Measurements from ENCODE around the gene MAMDC2.

MAMDC2 gene

DNA sequence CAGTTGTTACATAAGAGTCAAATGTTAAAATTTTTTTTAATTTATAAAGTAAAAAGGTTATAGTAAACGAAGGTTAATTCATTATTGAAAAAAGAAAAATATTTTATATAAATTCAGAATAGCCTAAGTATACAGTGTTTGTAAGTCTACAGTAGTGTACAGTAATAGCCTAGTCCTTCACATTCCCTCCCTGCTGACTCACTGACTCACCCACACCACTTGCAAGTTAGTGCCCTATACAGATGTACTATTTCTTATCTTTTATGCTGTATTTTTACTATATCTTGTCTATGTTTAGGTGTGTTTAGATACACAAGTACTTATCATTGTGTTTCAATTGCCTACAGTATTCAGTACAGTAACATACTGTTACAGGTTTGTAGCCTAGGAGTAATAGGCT, 57.6 kb downstream of the MAMDC2 start:
- DNase-seq (ENCODE audit: extremely low read depth in 1 of 2, low read depth in 1 of 2), result no peak

DNA sequence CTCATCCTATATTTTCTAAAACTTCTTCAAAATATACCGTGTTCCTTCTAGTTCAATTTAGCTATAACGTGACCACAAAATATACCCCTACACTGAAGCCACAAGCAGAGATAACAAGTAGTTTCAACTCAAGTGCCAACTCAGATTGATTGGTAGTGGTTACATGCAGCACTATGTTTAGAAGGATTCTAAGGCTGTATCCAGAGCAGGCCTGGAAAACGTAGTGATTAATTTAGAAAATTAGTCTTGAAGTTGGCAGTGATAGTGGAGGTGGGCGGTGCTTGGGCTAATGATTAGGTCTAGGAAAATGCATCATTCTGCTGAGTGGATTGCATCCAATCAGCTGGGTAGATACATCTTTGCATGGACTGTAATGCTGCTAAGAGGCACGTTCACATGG, 61.5 kb downstream of the MAMDC2 start:
- DNase-seq (ENCODE audit: extremely low read depth in 1 of 2, low read depth in 1 of 2), result no peak

DNA sequence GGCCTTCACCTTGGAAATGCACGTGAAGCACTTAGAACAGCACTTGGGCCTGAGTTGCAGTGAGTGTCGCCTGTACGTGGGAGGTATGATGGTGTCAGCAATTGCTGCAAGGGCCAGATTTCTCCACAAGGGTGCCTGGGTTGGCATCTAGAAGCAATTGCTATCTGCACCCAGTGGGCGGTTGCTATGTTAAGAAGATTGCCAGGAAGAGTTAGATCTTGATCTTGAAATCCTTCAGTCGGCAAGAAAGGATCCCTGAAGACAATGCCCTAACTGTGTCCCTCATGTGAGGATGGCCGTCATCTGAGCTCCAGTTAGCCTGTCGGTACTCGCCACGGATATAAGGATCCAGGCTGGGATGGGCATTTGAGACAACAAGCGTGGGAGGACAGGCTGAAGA, 62.9 kb downstream of the MAMDC2 start:
- DNase-seq (ENCODE audit: extremely low read depth in 1 of 2, low read depth in 1 of 2), result no peak

DNA sequence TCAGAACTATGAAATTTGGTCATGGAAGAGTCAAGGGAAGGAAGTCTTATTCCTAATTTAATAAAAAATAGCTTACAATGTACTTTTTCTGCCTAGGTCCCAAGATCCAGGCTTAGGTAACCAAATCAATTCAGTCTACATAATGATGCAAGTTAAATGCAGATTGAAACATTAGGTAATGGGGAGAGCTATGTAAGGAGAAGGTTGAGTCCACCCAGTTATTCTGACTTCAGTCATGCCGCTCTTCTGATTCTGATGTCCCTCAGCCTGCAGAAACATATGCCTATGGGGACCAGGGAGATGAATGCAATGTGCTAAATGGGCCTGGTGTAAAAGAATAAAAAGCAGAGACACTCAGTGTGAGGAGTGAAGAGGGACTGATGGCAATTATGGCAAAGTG, 63.9 kb downstream of the MAMDC2 start:
- no peak for DNase-seq (ENCODE audit: extremely low read depth in 1 of 2, low read depth in 1 of 2)

DNA sequence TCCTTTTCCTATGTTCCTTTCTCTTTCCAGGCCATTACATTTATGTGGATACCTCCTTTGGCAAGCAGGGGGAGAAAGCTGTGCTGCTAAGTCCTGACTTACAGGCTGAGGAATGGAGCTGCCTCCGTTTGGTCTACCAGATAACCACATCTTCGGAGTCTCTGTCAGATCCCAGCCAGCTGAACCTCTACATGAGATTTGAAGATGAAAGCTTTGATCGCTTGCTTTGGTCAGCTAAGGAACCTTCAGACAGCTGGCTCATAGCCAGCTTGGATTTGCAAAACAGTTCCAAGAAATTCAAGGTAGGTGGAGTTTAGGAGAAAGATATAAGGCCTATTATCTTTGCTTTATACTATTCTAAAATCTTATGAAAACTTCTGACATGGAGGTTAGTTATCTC, 64.5 kb downstream of the MAMDC2 start:
- no peak for DNase-seq (ENCODE audit: extremely low read depth in 1 of 2, low read depth in 1 of 2)

DNA sequence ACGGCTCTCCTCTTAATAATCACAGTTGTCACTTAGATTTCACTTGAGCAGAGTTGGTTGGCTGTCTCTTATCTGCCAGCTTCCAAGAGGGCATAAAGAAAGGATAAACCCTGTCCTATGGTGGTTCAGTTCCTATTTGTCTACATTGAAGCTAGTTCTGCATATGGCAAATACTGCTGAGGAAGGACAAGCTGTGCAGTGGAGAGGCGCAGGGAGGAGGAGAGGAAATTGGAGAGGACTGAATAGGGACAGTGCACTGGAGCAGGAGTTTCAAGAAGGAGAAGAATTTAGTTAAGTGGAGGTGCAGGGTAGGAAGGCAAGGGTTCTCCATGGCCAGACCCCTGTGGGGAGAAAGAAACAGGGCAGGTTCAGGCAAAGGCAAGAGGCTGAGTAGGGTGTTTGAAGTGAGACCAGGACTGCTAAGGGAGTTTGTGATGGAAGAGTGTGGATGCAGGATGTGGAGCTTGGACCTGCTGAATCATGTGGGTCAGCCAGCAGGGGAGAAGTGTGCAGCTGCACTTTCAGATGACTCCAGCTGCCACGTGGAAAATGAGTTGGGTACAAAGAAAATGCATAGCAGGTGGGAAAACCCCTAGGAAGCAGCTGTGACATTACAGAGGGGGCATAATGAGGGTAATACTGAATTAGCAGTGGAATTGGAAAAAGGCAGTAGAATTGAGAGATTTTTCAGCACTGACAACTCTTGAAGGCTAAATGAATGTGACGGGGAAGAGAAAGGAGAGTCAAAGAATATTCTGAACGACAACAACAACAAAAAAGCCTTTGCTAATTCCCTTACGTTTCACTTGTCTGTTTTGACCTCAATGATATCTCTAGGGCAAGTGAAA, 66.8 kb downstream of the MAMDC2 start:
- no peak for DNase-seq (ENCODE audit: extremely low read depth in 1 of 2, low read depth in 1 of 2)

DNA sequence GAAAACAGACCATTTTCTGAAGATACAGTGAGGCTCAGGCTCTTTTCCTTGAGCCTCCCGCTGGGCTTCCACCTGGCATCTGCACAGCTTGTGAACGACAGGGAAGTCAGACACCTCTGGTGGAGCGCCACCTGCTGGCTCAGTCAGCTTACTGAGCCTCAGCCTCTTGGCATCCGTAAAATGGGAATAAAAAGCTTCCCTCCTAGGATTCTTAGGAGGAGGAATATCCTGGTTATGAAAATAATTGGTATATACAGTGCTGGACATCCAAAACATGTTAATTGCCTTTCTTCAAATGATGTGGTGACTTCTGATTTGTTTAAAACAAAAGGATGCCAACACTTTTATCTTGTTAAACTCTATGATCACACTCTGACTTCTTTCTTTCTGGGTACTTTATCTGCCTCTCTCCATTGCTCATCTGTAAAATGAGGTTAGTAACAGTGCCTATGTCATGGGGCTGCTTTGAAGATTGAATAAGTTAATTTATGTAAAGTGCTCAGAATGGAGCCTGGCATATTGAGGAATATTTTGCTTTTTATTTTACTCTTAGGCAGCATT, 67.5 kb downstream of the MAMDC2 start:
- peak; percentile 3 to 41 for DNase-seq (ENCODE audit: extremely low read depth in 1 of 2, low read depth in 1 of 2)

DNA sequence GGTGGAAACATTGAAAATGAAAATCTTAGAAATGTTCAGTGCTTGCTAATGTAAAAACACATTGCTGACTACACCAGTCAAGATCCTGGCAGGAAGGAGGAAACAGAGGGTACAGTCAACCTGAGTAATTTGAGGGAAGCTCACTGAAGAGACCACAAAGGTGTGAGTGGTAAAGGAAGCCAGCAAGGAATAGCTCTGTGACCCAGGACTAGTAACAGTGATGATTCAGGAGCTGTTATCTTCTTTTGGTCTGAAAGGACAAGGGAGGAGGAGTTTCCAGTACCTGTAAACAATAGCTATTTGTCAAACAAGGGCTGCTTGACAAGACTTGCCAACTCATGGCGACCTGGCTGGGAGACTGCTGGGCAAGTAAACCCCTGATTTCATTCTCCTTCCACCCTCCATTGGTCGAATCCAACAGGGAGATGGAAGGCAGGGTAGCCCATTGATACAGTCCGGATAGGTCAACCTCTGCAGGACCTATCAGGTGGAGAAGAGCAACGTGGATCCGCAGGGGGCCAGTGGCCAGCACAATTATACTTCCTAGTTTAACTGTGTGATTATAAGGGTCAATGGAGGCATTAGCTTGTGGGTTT, 68.1 kb downstream of the MAMDC2 start:
- no peak for DNase-seq (ENCODE audit: extremely low read depth in 1 of 2, low read depth in 1 of 2)

DNA sequence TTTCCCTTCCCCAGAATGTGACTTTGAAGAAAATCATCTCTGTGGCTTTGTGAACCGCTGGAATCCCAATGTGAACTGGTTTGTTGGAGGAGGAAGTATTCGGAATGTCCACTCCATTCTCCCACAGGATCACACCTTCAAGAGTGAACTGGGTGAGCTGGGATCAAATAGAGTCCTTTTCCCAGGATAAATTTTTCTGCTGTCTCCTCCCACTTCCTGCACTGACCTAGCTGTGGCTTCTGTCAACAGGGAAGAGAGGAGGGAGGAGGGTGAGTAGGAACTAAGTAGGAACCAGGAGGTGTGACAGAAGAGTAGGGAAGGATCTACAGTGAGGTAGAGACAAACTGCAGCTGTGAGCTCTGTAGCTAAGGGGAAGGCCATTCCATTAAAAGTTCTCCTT, 69.3 kb downstream of the MAMDC2 start:
- no peak for DNase-seq (ENCODE audit: extremely low read depth in 1 of 2, low read depth in 1 of 2)

DNA sequence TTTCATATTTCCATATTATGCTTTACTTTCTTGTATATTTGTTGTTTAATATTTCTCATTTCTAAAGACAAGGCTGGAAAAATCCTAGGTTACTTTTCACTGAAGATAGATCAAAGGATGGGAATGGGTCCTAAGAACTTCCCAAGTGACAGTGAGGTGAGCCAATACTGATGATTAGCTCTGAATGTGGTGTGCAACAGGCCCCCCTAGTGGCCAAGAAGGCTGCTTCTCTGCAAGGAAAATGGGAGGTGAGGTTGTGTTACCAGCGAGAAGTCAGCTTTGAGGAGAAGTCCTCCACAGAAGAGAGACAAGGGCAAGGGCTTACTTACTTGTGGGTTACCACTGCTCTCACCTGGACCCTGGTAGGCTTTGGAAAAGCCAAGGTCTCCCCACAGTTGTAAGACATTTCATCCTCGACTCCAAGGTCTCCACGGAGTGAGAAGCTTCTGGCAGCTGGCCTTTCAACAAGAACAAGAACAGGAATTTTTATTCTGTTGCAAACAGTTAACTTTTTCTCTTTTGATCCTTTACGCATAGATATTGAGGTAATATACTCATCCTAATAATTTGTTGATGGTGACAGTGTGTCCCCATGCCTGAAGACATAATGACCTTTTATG, 69.9 kb downstream of the MAMDC2 start:
- DNase-seq (ENCODE audit: extremely low read depth in 1 of 2, low read depth in 1 of 2), result no peak

DNA sequence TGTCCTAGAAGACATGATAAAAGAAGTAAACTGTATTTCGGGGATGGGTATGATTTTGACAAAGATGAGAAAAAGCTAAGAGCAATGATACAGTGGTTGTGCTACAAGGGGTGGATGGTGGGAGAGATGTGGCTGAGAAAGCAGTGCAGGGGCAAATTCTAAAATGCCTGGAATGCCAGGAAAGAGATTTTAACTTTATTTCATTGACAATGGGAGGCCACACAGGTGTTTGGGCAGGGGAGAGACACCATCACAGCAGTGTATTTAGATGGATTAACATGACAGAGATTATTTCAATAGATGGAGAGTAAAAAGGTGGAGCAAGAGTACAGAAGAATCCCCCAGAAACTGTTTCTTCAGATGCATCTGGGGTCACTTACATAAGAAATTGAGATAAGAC, 71.2 kb downstream of the MAMDC2 start:
- no peak for DNase-seq (ENCODE audit: extremely low read depth in 1 of 2, low read depth in 1 of 2)

DNA sequence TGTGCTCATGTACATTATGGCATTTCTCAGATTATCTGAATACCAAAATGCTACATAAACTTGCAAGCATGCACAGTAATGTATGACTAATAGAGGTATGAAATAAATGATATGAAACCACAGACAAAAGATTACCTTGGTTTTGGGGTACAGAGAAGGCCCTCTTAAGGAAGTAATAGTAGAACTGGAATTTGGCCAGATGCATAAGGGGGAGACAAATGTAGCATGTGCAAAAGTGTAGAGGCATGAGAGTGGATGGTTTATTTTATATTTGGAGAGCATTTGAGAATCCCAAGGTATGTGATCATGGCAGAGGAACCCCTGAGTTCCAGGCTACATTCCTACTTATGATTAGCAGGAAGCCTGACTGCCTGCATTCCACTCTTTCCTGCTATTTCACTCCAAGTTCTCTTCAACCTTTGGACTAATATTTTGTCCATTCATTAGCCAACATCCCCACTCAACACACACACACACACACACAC, 74.2 kb downstream of the MAMDC2 start:
- DNase-seq (ENCODE audit: extremely low read depth in 1 of 2, low read depth in 1 of 2), result no peak

DNA sequence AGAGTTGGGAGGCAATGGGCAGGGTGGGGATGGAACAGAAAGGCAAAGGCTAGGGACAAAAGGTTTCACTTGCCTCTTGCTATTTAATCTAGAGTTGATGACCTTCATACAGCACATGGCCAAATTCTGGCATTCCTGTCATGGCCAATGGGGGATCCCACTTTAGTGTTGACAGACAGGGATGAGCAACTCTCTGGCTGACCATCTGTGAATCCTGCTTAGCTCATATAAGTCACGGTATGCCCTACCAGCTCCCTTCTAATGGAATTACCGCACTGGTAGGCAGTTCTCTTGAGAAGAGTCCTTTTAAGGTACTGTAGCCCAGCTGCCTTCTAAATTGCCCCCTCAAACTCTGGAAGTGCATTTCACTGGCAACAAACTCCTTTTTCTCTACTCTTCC, 76.1 kb downstream of the MAMDC2 start:
- DNase-seq (ENCODE audit: extremely low read depth in 1 of 2, low read depth in 1 of 2), result no peak

DNA sequence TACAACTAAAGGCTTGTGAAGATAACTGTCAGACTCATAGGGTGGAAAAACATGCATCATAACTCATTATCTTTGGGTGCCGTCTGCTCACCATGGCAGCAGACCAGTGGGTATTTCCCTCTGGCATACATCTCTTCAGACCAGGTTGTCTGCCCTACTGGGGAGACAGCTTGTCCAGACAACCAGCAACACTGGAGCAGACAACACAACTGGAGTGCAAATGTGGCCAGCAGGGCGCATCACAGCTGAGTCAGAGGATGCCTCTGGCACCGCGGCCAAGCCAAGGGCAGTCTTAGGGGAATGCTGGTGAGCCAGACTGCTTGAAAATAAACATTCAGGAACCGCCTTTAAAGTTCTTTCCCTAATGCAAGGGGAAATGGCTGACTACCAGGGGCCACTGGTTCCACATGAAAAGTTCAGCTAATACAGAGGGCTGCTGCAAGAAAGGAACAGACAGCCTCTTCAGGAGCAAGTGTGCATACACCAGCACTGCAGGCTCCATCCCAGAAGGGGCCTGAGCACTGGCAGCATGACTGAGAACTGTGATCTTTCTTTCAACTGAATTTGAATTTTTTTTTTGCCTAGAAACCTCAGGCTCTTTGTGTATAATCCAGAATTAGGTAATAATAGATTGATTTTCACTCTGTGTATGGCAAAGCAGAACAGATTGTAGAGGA, 77.3 kb downstream of the MAMDC2 start:
- DNase-seq (ENCODE audit: extremely low read depth in 1 of 2, low read depth in 1 of 2), result no peak

DNA sequence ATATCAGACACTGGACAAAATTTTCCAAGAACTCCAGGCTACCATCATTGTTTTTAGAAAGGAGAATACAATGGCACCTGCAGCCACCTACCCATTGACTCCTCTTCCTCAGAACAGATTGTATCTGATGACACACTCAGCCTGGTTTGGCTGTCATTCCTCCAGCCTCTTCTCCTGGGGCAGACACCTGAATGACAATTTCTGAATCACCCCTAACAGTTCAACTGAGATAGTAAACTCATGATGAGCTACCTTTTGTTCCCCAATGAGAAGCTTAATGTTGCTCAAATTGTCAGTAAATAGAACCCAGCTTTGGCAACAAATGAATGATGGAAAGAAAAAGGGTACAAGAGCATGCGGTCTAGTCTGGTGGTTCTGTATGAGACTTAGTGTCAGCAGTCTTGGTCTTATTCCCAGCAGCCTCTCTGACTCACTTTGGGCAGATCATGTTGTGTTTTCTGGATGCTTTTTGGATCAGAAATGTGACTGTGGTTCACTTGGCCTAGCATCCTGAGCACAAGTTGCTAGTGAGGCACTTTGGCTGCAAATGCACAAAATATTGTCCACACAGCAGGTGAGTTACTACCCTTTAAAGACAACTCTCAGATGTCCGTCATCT, 78.3 kb downstream of the MAMDC2 start:
- DNase-seq (ENCODE audit: extremely low read depth in 1 of 2, low read depth in 1 of 2), result no peak

DNA sequence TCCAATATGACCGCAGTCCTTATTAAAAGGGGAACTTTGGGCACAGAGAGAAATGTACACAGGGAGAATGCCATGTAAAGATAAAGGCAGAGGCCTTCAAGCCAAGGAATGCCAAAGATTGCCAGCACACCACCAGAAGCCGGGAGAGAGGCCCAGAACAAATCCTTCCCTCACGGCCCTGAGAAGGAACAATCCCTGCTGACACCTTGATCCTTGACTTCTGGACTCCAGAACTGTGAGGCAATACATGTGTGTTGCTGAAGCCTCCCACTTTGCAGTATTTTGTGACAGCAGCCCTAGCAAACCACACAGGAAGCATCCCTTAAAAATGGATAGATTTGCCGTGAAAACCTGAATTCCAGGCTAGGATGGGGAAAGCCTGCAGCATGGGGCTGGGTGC, 80.0 kb downstream of the MAMDC2 start:
- no peak for DNase-seq (ENCODE audit: extremely low read depth in 1 of 2, low read depth in 1 of 2)

DNA sequence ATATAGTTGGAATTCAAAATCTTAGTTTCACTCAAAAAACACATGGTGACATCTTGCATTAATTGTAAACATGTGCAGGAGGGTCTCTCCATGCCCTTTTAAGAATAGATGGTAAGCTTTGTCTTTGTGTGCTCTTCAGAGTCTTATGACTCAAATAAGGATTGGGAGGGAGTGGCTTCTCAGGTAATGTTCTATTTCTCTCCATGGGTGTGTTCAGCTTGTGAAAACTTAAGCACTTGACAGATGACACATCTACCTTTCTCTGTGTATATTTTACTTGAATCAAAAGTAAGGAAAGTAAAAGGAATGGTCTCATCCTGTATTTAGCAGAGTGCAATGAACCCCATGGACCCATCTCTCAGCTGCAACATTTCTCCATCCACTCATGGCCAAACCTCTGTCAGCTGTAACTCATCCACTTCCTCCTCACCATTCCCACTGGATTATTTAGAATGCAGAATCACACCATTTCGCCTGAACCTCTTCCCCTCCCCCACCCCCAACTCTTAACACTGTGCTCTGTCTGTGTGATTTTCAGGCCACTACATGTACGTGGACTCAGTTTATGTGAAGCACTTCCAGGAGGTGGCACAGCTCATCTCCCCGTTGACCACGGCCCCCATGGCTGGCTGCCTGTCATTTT, 82.1 kb downstream of the MAMDC2 start:
- DNase-seq (ENCODE audit: extremely low read depth in 1 of 2, low read depth in 1 of 2), result no peak

DNA sequence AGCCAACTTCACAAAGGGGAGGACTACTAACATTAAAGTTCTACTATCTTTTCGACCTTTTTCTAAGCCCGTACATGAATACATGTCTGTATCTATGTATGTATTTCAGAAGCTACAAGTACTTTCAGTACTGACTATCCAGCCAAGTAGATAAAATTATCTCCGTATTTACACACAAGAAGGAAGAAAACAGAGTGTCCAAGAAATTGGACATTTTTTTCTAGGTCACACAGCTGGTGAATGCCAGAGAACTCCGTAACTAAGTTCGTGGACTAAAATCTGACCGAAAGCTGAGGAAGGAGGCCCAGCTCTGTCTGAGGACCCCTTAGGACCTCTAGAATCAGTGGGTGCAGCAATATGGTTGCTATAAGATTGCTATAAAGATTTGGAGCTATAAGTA, 83.4 kb downstream of the MAMDC2 start:
- DNase-seq (ENCODE audit: extremely low read depth in 1 of 2, low read depth in 1 of 2), result no peak

DNA sequence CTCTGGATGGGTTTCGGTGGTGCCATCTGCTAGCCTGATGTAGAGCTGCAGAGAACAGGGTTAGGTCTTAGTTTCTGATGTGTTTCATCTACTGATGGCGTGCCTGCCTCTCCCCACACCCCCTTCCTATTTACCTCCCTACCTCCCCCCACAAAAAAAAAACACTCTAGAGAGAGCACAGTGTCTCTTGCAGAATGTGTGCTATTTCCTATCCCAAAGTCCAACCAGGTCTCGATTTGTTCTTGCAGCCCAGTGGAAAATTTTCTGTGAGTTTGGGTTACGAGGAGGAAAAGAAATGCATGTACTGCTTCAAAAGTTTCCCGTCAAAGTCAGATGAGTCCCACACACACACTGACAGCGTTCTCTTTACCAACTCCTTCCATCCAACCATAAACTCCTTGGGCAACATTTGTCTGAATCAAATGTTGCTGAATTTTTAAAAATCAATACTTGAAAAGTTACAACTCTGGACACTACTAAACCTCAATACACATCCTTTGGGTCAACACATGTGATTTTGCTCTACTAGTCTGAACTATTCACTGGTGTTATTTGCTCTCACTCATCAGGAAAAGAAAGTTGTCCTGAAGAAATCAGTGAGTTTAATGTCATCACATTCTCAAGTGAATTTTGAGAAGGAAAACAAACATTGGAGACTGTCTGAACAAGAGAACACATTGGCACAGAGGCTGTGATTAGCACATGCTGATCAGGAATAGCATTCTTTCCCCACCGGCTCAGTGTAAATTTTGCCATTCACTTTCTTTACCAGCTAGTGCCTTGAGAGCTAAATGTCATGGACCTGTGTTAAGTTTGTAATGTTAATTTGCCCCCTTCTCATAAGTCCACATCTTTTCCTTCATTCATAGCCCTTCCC, 84.1 kb downstream of the MAMDC2 start:
- no peak for DNase-seq (ENCODE audit: extremely low read depth in 1 of 2, low read depth in 1 of 2)
